Chondrocyte (in vitro differentiated cells): ENCODE data around the gene PWWP2B. TPM values are rescaled to one million over a fixed set of nuclear protein-coding genes. Genes with fewer than 3 reads are reported as not detected.

Source experiments
- DNase-seq: peaks from one replicate; pipeline ENCODE4 v3.0.0; 2021; ENCODE audit warnings: mixed read lengths, low spot score
- H3K27ac Mint-ChIP-seq: one replicate; pipeline ENCODE4 v1.8.0; 2021; ENCODE audit warnings: mild to moderate bottlenecking, moderate library complexity, mixed read lengths; ENCODE audit not compliant: unreplicated experiment
- H3K27me3 Mint-ChIP-seq: 2 replicates; pipeline ENCODE4 v1.8.0; 2021; ENCODE audit warnings: low read depth, mixed read lengths
- H3K36me3 Mint-ChIP-seq: 2 replicates; pipeline ENCODE4 v1.8.0; 2021; ENCODE audit warnings: low read depth, mixed read lengths
- H3K4me1 Mint-ChIP-seq: 2 replicates; pipeline ENCODE4 v1.8.0; 2021; ENCODE audit warnings: low read depth, mild to moderate bottlenecking, mixed read lengths
- H3K4me3 Mint-ChIP-seq: one replicate; pipeline ENCODE4 v1.8.0; 2021; ENCODE audit warnings: mild to moderate bottlenecking, moderate library complexity, mixed read lengths; ENCODE audit not compliant: unreplicated experiment
- H3K9me3 Mint-ChIP-seq: 2 replicates; pipeline ENCODE4 v1.8.0; 2021; ENCODE audit warnings: low read depth, mixed read lengths
- total RNA-seq: library from RNA; stranded (reverse); gene quantifications from 3 replicates; pipeline ENCODE4 v1.2.1, GENCODE V29; 2021
- TF ChIP-seq, protein P1 (sequence below): fragments of 200-600 bp; sonication (generic); IDR thresholded peaks from 2 replicates; pipeline ENCODE4 v1.5.0; 2021; ENCODE audit warnings: antibody characterized with exemption, mild to moderate bottlenecking, moderate library complexity

The PWWP2B gene
- total RNA-seq, 1 donor from 2014 or later: 13.2 TPM

DNA sequence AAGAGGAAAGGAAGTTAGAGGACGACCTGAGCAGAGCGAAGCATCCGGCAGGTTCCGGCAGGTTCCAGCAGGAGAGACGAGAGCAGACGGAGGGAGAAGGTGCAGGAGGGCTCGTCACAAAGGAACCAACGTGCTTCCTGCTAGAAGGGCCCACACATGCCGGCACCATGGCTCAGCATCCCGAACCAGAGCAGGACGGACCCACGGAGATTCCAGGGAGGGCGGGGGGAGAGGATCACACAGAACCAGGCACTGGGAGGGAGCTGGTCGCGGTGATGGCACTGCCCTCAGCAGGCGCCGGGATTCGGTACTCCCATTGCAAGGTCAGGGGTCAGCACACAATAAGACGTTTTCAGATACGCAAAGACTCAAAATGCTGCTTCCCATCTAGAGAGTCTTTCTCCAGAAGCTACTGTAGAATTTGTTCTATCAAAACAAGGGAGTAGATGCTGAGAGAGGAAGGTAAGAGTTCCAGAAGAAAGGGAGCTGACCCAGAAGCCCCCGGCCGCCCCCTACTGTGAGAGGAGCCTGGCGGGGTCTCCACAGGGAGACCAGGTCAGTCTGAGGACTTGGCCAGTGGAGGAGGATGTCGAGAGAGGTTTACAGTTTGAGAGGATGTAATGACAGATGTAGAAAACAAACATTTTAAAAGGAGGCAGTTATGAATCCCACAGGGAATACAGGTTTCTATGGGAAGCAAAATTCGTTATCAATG, 23.6 kb upstream of the PWWP2B start:
- peaks cover 18% of the 10 kb centered on the region for H3K36me3 Mint-ChIP-seq
- peaks cover under 1% of the 10 kb centered on the region for H3K9me3 Mint-ChIP-seq
- H3K27ac Mint-ChIP-seq: no peak overlapping the region
- H3K4me1 Mint-ChIP-seq: no peaks in the 10 kb centered on the region
- peak; percentile 76 for DNase-seq
- H3K27me3 Mint-ChIP-seq: no peaks in the 10 kb centered on the region
- TF ChIP-seq, protein P1, sequence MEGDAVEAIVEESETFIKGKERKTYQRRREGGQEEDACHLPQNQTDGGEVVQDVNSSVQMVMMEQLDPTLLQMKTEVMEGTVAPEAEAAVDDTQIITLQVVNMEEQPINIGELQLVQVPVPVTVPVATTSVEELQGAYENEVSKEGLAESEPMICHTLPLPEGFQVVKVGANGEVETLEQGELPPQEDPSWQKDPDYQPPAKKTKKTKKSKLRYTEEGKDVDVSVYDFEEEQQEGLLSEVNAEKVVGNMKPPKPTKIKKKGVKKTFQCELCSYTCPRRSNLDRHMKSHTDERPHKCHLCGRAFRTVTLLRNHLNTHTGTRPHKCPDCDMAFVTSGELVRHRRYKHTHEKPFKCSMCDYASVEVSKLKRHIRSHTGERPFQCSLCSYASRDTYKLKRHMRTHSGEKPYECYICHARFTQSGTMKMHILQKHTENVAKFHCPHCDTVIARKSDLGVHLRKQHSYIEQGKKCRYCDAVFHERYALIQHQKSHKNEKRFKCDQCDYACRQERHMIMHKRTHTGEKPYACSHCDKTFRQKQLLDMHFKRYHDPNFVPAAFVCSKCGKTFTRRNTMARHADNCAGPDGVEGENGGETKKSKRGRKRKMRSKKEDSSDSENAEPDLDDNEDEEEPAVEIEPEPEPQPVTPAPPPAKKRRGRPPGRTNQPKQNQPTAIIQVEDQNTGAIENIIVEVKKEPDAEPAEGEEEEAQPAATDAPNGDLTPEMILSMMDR: no peak
- no peak overlapping the region for H3K4me3 Mint-ChIP-seq

DNA sequence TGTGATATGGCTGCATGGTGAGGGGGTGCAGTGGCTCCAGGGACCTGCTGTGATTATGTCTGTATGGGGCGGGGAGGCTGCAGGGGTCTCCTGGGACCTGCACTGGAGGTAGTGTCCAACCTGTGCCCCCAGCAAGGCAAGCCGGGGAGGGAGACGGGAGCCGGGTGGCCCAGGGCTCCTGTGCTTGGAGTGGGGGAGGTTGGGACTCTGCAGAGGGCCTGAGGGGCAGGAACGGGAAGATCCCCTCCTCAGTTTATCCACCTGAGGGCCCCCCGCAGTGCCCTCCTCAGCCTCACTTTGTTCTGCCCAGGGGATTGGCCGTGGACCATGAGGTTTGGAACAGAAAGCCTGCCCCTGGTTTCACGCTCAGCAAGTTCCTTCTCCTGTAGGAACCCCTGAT, 22.8 kb upstream of the PWWP2B start:
- Mint-ChIP-seq H3K27ac (no peak overlapping the region), H3K9me3 (peaks cover under 1% of the 10 kb centered on the region), H3K4me3 (no peak overlapping the region), H3K27me3 (no peaks in the 10 kb centered on the region), H3K36me3 (peaks cover 13% of the 10 kb centered on the region), H3K4me1 (no peaks in the 10 kb centered on the region)
- TF ChIP-seq, protein P1: no peak
- peak; percentile 82 for DNase-seq

DNA sequence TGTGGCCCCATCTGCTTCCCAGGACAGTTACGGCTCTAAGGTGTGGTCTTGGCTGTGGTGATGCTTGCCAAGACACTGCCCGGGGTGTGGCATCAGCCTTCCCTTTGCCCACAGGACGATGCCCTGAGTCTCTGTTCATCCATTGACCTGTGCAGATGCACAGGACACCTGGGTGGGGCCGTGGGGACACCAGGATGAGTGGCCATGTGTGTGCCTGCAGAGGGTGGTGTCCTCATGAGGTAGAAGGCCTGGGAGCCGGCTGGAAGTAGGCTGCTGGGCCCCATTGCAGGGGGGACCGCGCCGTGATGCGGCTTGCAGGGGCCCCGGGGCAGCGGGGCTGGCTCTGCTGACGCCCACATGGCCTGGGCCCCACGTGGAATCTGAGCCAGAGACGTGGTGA, 22.4 kb upstream of the PWWP2B start:
- Mint-ChIP-seq H3K4me3 (no peak overlapping the region), H3K27me3 (no peaks in the 10 kb centered on the region), H3K27ac (no peak overlapping the region), H3K36me3 (peaks cover 15% of the 10 kb centered on the region), H3K4me1 (no peaks in the 10 kb centered on the region), H3K9me3 (peaks cover 2% of the 10 kb centered on the region)
- TF ChIP-seq, protein P1: no peak
- peak; percentile 70 for DNase-seq

DNA sequence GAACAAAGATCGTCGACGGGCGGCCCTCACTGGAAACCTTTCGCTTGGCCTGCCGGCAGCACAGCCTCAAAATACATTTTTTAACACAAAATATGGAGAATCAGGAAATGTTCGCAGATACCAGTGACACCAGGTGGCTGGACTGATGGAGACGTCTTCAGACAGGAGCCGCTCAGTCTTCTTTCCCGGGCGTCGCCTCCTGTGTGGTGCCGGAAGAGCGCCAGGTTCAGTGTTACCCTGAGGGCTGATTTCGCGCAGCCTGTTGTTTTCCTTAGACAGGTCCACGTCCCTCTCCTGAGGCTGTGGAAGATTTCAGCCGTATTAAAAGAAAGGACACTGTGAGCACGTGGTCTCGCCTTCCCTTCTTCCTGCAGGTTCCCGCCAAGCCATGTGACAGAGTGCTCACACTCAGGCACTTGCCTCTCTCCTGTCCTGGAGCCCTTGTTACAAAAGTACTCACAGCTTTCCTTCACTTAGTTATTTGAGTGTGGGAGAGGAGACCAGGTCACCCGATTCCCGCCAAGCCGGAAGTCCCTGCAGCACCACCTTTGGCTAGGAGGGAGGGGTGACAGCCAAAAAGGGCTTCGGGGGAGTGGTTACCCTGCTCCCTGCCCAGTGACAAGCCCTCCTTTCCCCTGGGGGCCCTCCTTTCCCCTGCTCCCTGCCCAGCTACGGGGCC, 21.7 kb upstream of the PWWP2B start:
- peaks cover 2% of the 10 kb centered on the region for H3K9me3 Mint-ChIP-seq
- peak; percentile 56 for DNase-seq
- H3K27me3 Mint-ChIP-seq: no peaks in the 10 kb centered on the region
- no peak overlapping the region for H3K27ac Mint-ChIP-seq
- no peak overlapping the region for H3K4me3 Mint-ChIP-seq
- H3K36me3 Mint-ChIP-seq: peaks cover 14% of the 10 kb centered on the region
- TF ChIP-seq, protein P1: no peak
- H3K4me1 Mint-ChIP-seq: no peaks in the 10 kb centered on the region

DNA sequence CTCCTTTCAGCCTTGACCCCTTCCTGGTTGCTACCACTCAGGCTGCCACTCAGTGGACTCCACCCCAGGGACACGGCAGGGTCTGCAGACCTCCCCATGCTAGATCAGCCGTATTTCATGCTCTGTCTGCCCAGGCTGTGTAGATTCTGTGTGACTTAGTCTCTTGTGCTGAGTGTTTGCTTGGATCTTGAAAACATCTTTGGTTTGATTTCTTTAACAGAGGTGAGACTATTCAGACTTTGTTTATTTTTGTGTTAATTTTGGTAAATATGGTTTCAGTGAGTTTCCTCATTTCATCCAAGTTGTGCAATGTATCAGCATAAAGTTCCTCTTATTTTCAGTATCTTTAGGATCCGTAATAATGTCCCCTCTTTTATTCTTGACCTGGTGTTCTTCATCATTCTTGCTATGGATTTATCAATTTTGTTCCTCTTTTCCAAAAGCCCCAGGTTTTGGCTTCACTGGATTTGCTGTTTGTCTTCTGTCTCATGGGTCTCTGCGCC, 21.2 kb upstream of the PWWP2B start:
- Mint-ChIP-seq H3K27ac (no peak overlapping the region), H3K4me1 (no peaks in the 10 kb centered on the region), H3K4me3 (no peak overlapping the region), H3K36me3 (peaks cover 14% of the 10 kb centered on the region), H3K9me3 (peaks cover 2% of the 10 kb centered on the region), H3K27me3 (no peaks in the 10 kb centered on the region)
- no peak for DNase-seq
- TF ChIP-seq, protein P1: no peak
